Trophoblast cell (in vitro differentiated cells and primary cell): Measurements from ENCODE around the gene FIBCD1.

Experiments
- DNase-seq, 2 donors: peaks; one replicate each; pipeline ENCODE4 v3.0.0-alpha.2; 2016
- H2AFZ ChIP-seq: 2 replicates; pipeline ENCODE4 v1.6.1; 2013; ENCODE audit warnings: low read length, moderate library complexity, mild to moderate bottlenecking; ENCODE audit not compliant: insufficient read depth, poor library complexity
- H2AK5ac ChIP-seq: 2 replicates; pipeline ENCODE4 v1.6.1; 2013; ENCODE audit warnings: mild to moderate bottlenecking, low read length
- H2BK120ac ChIP-seq: 2 replicates; pipeline ENCODE4 v1.6.1; 2013; ENCODE audit warnings: low read length, mild to moderate bottlenecking, moderate library complexity; ENCODE audit not compliant: insufficient read depth, poor library complexity
- H2BK12ac ChIP-seq: 2 replicates; pipeline ENCODE4 v1.6.1; 2013; ENCODE audit warnings: mild to moderate bottlenecking, low read length, moderate library complexity
- H2BK5ac ChIP-seq: 2 replicates; pipeline ENCODE4 v1.6.1; 2013; ENCODE audit warnings: low read length, low read depth, moderate library complexity, mild to moderate bottlenecking; ENCODE audit not compliant: poor library complexity
- H3K14ac ChIP-seq: 2 replicates; pipeline ENCODE4 v1.6.1; 2013; ENCODE audit warnings: mild to moderate bottlenecking, low read length
- H3K18ac ChIP-seq: 2 replicates; pipeline ENCODE4 v1.6.1; 2013; ENCODE audit warnings: mild to moderate bottlenecking, low read length
- H3K23ac ChIP-seq: 2 replicates; pipeline ENCODE4 v1.6.1; 2013; ENCODE audit warnings: low read length
- H3K27ac ChIP-seq: 2 replicates; pipeline ENCODE4 v1.5.1; 2013; ENCODE audit warnings: low read depth, mild to moderate bottlenecking, inconsistent platforms, low read length, moderate library complexity
- H3K27me3 ChIP-seq: 2 replicates; pipeline ENCODE4 v1.6.1; 2013; ENCODE audit warnings: inconsistent platforms, mild to moderate bottlenecking, low read length, moderate library complexity; ENCODE audit not compliant: insufficient read depth
- H3K36me3 ChIP-seq, 2 experiments: 1 replicate in 1 of 2; 2 replicates in 1 of 2; pipeline ENCODE4 v1.6.1; 2013; ENCODE audit warnings: low read length in 2 of 2, mild to moderate bottlenecking in 2 of 2, moderate library complexity in 1 of 2; ENCODE audit not compliant: insufficient read depth in 2 of 2, control insufficient read depth in 1 of 2
- H3K4ac ChIP-seq: 2 replicates; pipeline ENCODE4 v1.6.1; 2013; ENCODE audit warnings: low read depth, mild to moderate bottlenecking, low read length, moderate library complexity
- H3K4me1 ChIP-seq, 2 experiments: 1 replicate in 1 of 2; 2 replicates in 1 of 2; pipeline ENCODE4 v1.6.1; 2013; ENCODE audit warnings: low read length in 2 of 2, mild to moderate bottlenecking in 2 of 2, moderate library complexity in 1 of 2; ENCODE audit not compliant: insufficient read depth in 2 of 2, control insufficient read depth in 1 of 2
- H3K4me2 ChIP-seq: 2 replicates; pipeline ENCODE4 v1.6.1; 2013; ENCODE audit warnings: inconsistent platforms, mild to moderate bottlenecking, low read length, moderate library complexity
- H3K4me3 ChIP-seq: 2 replicates; pipeline ENCODE4 v1.5.1; 2013; ENCODE audit warnings: mild to moderate bottlenecking, low read depth, low read length, inconsistent platforms
- H3K79me1 ChIP-seq: one replicate; pipeline ENCODE4 v1.6.1; 2013; ENCODE audit warnings: low read length
- H3K79me2 ChIP-seq: 2 replicates; pipeline ENCODE4 v1.6.1; 2013; ENCODE audit warnings: low read length, mild to moderate bottlenecking; ENCODE audit not compliant: control insufficient read depth, insufficient read depth, poor library complexity
- H3K9ac ChIP-seq: 2 replicates; pipeline ENCODE4 v1.6.1; 2013; ENCODE audit warnings: mild to moderate bottlenecking, low read length
- H3K9me3 ChIP-seq: 2 replicates; pipeline ENCODE4 v1.6.1; 2013; ENCODE audit warnings: low read depth, mild to moderate bottlenecking, control low read depth, inconsistent platforms, low read length; ENCODE audit not compliant: insufficient read depth
- H4K12ac ChIP-seq: 2 replicates; pipeline ENCODE4 v1.6.1; 2013; ENCODE audit warnings: low read depth, mild to moderate bottlenecking, low read length, moderate library complexity
- H4K8ac ChIP-seq: 2 replicates; pipeline ENCODE4 v1.6.1; 2013; ENCODE audit warnings: low read depth, mild to moderate bottlenecking, low read length, moderate library complexity
- H4K91ac ChIP-seq: one replicate; pipeline ENCODE4 v1.6.1; 2013; ENCODE audit warnings: low read depth, mild to moderate bottlenecking, low read length, moderate library complexity
- WGBS: extraction: QIAGEN DNeasy Blood & Tissue Kit; methylation state at CpG from one replicate; pipeline ENCODE4 v1.1.7; 2013; ENCODE audit warnings: missing lambda C conversion rate; ENCODE audit not compliant: insufficient read length, insufficient coverage; ENCODE audit errors: extremely low coverage; 5-methylcytosine and 5-hydroxymethylcytosine counted together

Gene FIBCD1

GRCh38 chr9:130890870-130891687 lies 48.0 kb downstream of the FIBCD1 start:
- Histone ChIP-seq H2AFZ (no peak overlapping the region), H3K9me3 (peaks cover 2% of the 10 kb centered on the region), H3K79me1 (peaks cover 3% of the 10 kb centered on the region), H3K4ac (no peak overlapping the region), H3K36me3 (peaks cover 41 to 52% of the 10 kb centered on the region in 2 experiments), H4K91ac (no peak overlapping the region), H2BK12ac (no peak overlapping the region), H2AK5ac (no peak overlapping the region), H3K27ac (no peak overlapping the region), H3K4me3 (no peak overlapping the region), H3K9ac (no peak overlapping the region), H3K4me1 (peaks cover 0 to under 1% of the 10 kb centered on the region in 2 experiments), H2BK120ac (no peak overlapping the region), H4K12ac (no peak overlapping the region), H2BK5ac (no peak overlapping the region), H3K79me2 (no peaks in the 10 kb centered on the region), H3K27me3 (no peaks in the 10 kb centered on the region), H3K4me2 (no peak overlapping the region), H3K23ac (no peak overlapping the region), H4K8ac (no peak overlapping the region), H3K14ac (no peak overlapping the region), H3K18ac (no peak overlapping the region)
- WGBS, result no CpG with 5 or more reads among the region's 20 CpGs
- no peak for DNase-seq

GRCh38 chr9:130890124-130890523 lies 48.9 kb downstream of the FIBCD1 start:
- H4K12ac ChIP-seq, result no peak overlapping the region
- peaks cover 2% of the 10 kb centered on the region for H3K9me3 ChIP-seq
- H3K14ac ChIP-seq, result no peak overlapping the region
- H3K36me3 ChIP-seq, result peaks cover 50 to 61% of the 10 kb centered on the region in 2 experiments
- no peak overlapping the region for H3K27ac ChIP-seq
- H2BK5ac ChIP-seq, result no peak overlapping the region
- no peak overlapping the region for H2AK5ac ChIP-seq
- H3K4ac ChIP-seq, result no peak overlapping the region
- no peak for DNase-seq
- H3K4me3 ChIP-seq, result no peak overlapping the region
- no peak overlapping the region for H4K91ac ChIP-seq
- WGBS, result no CpG with 5 or more reads among the region's 9 CpGs
- no peak overlapping the region for H2BK120ac ChIP-seq
- no peak overlapping the region for H3K23ac ChIP-seq
- H2BK12ac ChIP-seq, result no peak overlapping the region
- no peak overlapping the region for H4K8ac ChIP-seq
- H3K4me1 ChIP-seq, result peaks cover 4% of the 10 kb centered on the region in 2 experiments
- no peak overlapping the region for H3K9ac ChIP-seq
- no peaks in the 10 kb centered on the region for H3K79me2 ChIP-seq
- H3K18ac ChIP-seq, result no peak overlapping the region
- H3K4me2 ChIP-seq, result no peak overlapping the region
- no peak overlapping the region for H2AFZ ChIP-seq
- peaks cover 9% of the 10 kb centered on the region for H3K79me1 ChIP-seq
- H3K27me3 ChIP-seq, result no peaks in the 10 kb centered on the region

GRCh38 chr9:130888146-130888885 lies 50.7 kb downstream of the FIBCD1 start:
- Histone ChIP-seq H4K91ac (no peak overlapping the region), H3K9me3 (peaks cover 5% of the 10 kb centered on the region), H2BK120ac (no peak overlapping the region), H3K79me1 (peaks cover 21% of the 10 kb centered on the region), H3K79me2 (peaks cover 2% of the 10 kb centered on the region), H4K8ac (no peak overlapping the region), H2AFZ (no peak overlapping the region), H3K14ac (no peak overlapping the region), H3K9ac (no peak overlapping the region), H2BK12ac (no peak overlapping the region), H2AK5ac (no peak overlapping the region), H4K12ac (no peak overlapping the region), H2BK5ac (no peak overlapping the region), H3K27ac (no peak overlapping the region), H3K36me3 (peaks cover 65 to 73% of the 10 kb centered on the region in 2 experiments), H3K18ac (no peak overlapping the region), H3K4me3 (no peak overlapping the region), H3K23ac (no peak overlapping the region), H3K4me2 (no peak overlapping the region), H3K27me3 (no peaks in the 10 kb centered on the region), H3K4me1 (peaks cover 16 to 17% of the 10 kb centered on the region in 2 experiments), H3K4ac (no peak overlapping the region)
- no CpG with 5 or more reads among the region's 22 CpGs for WGBS
- DNase-seq, result no peak

GRCh38 chr9:130887494-130888144 lies 51.4 kb downstream of the FIBCD1 start:
- no CpG with 5 or more reads among the region's 25 CpGs for WGBS
- H2BK120ac ChIP-seq, result no peak overlapping the region
- no peak overlapping the region for H3K4me2 ChIP-seq
- H4K12ac ChIP-seq, result no peak overlapping the region
- no peak overlapping the region for H3K4me3 ChIP-seq
- peaks cover 5% of the 10 kb centered on the region for H3K9me3 ChIP-seq
- peaks cover 68 to 69% of the 10 kb centered on the region in 2 experiments for H3K36me3 ChIP-seq
- H2AK5ac ChIP-seq, result no peak overlapping the region
- no peak overlapping the region for H3K27ac ChIP-seq
- no peak overlapping the region for H2BK12ac ChIP-seq
- peaks cover 2% of the 10 kb centered on the region for H3K79me2 ChIP-seq
- no peak overlapping the region for H2BK5ac ChIP-seq
- H4K8ac ChIP-seq, result no peak overlapping the region
- no peak overlapping the region for H4K91ac ChIP-seq
- no peaks in the 10 kb centered on the region for H3K27me3 ChIP-seq
- no peak overlapping the region for H3K18ac ChIP-seq
- H3K79me1 ChIP-seq, result peaks cover 21% of the 10 kb centered on the region
- H3K4me1 ChIP-seq, result peaks cover 16 to 17% of the 10 kb centered on the region in 2 experiments
- H3K9ac ChIP-seq, result no peak overlapping the region
- no peak for DNase-seq
- no peak overlapping the region for H2AFZ ChIP-seq
- no peak overlapping the region for H3K14ac ChIP-seq
- H3K4ac ChIP-seq, result no peak overlapping the region
- H3K23ac ChIP-seq, result no peak overlapping the region
